K562 (cell line): ENCODE measurements around the gene METTL22. TPM values are rescaled to one million over a fixed set of nuclear protein-coding genes. Genes with fewer than 3 reads are reported as not detected.
A peak's percentile ranks its signal among the peaks of the same experiment; 100 is the strongest.

Source experiments
- SMARCE1 ChIP-seq: fragments of 450-650 bp; IDR thresholded peaks from 2 replicates; pipeline ENCODE4 v1.7.1; 2016; ENCODE audit warnings: mild to moderate bottlenecking
- TBP ChIP-seq: optimal IDR thresholded peaks from 2 replicates; pipeline ENCODE3; 2011; ENCODE audit warnings: low read depth, low read length, improper control_type of control experiment
- TRIM28 ChIP-seq: fragments of 450-650 bp; IDR thresholded peaks from 2 replicates; pipeline ENCODE4 v1.6.1; 2017
- ZFP1 ChIP-seq: fragments of 450-650 bp; formaldehyde crosslinking; IDR thresholded peaks from 2 replicates; pipeline ENCODE4 v1.4.0; 2020; ENCODE audit warnings: mild to moderate bottlenecking, mixed read lengths
- ZNF586 ChIP-seq: fragments of 450-650 bp; formaldehyde crosslinking; conservative IDR thresholded peaks from 2 replicates; pipeline ENCODE4 v1.4.0; 2020; ENCODE audit warnings: mild to moderate bottlenecking, moderate library complexity
- polyA plus RNA-seq, 8 experiments: library from polyadenylated mRNA; depleted of rRNA in 4 of 8; stranded (reverse) in 5 of 8; unstranded in 3 of 8; fragments of >200 nt; fragmentation: Nextera tagmentation in 2 of 8; fragmentation: Illumina TruSeq in 1 of 8; extraction: Ambion mirVana in 2 of 8; extraction: Trizol in 1 of 8; gene quantifications; 2 replicates each; pipeline versions ENCODE4 v1.2.1 to v1.2.3, GENCODE V29; 2011 to 2014; ENCODE audit warnings: inconsistent platforms in 1 of 8, missing spikeins in 1 of 8
- total RNA-seq, 7 experiments: library from RNA; depleted of rRNA in 6 of 7; stranded (reverse); fragments of >200 nt in 6 of 7; fragmentation: Illumina TruSeq in 2 of 7; extraction: Trizol in 2 of 7; gene quantifications; 2 replicates each; pipeline versions ENCODE4 v1.2.1 to v1.2.3, GENCODE V29; 2011 to 2021; ENCODE audit warnings: low replicate concordance in 1 of 7
- TF ChIP-seq, protein P1 (sequence below): fragments of 450-650 bp; IDR thresholded peaks from 2 replicates; pipeline ENCODE4 v1.6.1; 2017; ENCODE audit warnings: antibody characterized with exemption
- TF ChIP-seq, protein P2 (sequence below): IDR thresholded peaks from 3 replicates; pipeline ENCODE4 v1.6.1; 2011; ENCODE audit warnings: borderline replicate concordance, mild to moderate bottlenecking, moderate library complexity; ENCODE audit not compliant: insufficient read length; ENCODE audit errors: extremely low read depth
- TF ChIP-seq, protein P3 (sequence below): fragments of 450-650 bp; IDR thresholded peaks from 2 replicates; pipeline ENCODE4 v1.6.1; 2016; ENCODE audit warnings: mild to moderate bottlenecking, moderate library complexity
- TF ChIP-seq, protein P4 (sequence below): fragments of 250-450 bp; sonication (Bioruptor Pico); IDR thresholded peaks from 2 replicates; pipeline ENCODE4 v1.8.0; 2022; ENCODE audit warnings: moderate library complexity, mild to moderate bottlenecking, inconsistent platforms

Gene METTL22
- total and polyA plus RNA-seq, 9 of the 15 experiments (the other 6 are each of a cell fraction or from before 2014, with no cell fraction given): 6.9 to 33.2 (median 18.5) TPM

DNA sequence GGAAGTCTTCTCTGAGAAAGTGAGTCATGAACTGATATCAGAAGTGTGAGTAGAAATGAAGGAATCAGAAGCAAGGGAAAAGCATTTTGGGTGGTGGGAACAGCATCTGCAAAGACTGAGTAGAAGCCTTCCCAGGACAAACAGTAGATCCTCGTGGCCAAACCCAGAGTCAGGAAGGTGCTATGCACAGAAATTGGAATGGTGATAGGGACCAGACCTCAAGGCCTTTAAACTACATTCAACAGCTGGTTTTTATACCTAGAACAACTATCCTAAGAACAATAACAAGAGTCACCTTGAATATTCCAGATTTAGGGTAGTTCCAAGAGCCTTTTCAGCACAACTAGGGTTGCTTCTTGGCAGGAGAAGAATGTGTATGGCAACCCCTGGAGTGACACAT is 68.2 kb downstream of the METTL22 start (continued):
- TF ChIP-seq, protein P1, sequence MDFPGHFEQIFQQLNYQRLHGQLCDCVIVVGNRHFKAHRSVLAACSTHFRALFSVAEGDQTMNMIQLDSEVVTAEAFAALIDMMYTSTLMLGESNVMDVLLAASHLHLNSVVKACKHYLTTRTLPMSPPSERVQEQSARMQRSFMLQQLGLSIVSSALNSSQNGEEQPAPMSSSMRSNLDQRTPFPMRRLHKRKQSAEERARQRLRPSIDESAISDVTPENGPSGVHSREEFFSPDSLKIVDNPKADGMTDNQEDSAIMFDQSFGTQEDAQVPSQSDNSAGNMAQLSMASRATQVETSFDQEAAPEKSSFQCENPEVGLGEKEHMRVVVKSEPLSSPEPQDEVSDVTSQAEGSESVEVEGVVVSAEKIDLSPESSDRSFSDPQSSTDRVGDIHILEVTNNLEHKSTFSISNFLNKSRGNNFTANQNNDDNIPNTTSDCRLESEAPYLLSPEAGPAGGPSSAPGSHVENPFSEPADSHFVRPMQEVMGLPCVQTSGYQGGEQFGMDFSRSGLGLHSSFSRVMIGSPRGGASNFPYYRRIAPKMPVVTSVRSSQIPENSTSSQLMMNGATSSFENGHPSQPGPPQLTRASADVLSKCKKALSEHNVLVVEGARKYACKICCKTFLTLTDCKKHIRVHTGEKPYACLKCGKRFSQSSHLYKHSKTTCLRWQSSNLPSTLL: no peak
- TF ChIP-seq ZFP1 (CRISPR knock-in tag): peak; percentile 95
- TF ChIP-seq, protein P2, sequence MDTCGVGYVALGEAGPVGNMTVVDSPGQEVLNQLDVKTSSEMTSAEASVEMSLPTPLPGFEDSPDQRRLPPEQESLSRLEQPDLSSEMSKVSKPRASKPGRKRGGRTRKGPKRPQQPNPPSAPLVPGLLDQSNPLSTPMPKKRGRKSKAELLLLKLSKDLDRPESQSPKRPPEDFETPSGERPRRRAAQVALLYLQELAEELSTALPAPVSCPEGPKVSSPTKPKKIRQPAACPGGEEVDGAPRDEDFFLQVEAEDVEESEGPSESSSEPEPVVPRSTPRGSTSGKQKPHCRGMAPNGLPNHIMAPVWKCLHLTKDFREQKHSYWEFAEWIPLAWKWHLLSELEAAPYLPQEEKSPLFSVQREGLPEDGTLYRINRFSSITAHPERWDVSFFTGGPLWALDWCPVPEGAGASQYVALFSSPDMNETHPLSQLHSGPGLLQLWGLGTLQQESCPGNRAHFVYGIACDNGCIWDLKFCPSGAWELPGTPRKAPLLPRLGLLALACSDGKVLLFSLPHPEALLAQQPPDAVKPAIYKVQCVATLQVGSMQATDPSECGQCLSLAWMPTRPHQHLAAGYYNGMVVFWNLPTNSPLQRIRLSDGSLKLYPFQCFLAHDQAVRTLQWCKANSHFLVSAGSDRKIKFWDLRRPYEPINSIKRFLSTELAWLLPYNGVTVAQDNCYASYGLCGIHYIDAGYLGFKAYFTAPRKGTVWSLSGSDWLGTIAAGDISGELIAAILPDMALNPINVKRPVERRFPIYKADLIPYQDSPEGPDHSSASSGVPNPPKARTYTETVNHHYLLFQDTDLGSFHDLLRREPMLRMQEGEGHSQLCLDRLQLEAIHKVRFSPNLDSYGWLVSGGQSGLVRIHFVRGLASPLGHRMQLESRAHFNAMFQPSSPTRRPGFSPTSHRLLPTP: no peak
- peak; percentile 74; the same call in 1 of the 2 replicates for TF ChIP-seq TRIM28
- TF ChIP-seq, protein P3, sequence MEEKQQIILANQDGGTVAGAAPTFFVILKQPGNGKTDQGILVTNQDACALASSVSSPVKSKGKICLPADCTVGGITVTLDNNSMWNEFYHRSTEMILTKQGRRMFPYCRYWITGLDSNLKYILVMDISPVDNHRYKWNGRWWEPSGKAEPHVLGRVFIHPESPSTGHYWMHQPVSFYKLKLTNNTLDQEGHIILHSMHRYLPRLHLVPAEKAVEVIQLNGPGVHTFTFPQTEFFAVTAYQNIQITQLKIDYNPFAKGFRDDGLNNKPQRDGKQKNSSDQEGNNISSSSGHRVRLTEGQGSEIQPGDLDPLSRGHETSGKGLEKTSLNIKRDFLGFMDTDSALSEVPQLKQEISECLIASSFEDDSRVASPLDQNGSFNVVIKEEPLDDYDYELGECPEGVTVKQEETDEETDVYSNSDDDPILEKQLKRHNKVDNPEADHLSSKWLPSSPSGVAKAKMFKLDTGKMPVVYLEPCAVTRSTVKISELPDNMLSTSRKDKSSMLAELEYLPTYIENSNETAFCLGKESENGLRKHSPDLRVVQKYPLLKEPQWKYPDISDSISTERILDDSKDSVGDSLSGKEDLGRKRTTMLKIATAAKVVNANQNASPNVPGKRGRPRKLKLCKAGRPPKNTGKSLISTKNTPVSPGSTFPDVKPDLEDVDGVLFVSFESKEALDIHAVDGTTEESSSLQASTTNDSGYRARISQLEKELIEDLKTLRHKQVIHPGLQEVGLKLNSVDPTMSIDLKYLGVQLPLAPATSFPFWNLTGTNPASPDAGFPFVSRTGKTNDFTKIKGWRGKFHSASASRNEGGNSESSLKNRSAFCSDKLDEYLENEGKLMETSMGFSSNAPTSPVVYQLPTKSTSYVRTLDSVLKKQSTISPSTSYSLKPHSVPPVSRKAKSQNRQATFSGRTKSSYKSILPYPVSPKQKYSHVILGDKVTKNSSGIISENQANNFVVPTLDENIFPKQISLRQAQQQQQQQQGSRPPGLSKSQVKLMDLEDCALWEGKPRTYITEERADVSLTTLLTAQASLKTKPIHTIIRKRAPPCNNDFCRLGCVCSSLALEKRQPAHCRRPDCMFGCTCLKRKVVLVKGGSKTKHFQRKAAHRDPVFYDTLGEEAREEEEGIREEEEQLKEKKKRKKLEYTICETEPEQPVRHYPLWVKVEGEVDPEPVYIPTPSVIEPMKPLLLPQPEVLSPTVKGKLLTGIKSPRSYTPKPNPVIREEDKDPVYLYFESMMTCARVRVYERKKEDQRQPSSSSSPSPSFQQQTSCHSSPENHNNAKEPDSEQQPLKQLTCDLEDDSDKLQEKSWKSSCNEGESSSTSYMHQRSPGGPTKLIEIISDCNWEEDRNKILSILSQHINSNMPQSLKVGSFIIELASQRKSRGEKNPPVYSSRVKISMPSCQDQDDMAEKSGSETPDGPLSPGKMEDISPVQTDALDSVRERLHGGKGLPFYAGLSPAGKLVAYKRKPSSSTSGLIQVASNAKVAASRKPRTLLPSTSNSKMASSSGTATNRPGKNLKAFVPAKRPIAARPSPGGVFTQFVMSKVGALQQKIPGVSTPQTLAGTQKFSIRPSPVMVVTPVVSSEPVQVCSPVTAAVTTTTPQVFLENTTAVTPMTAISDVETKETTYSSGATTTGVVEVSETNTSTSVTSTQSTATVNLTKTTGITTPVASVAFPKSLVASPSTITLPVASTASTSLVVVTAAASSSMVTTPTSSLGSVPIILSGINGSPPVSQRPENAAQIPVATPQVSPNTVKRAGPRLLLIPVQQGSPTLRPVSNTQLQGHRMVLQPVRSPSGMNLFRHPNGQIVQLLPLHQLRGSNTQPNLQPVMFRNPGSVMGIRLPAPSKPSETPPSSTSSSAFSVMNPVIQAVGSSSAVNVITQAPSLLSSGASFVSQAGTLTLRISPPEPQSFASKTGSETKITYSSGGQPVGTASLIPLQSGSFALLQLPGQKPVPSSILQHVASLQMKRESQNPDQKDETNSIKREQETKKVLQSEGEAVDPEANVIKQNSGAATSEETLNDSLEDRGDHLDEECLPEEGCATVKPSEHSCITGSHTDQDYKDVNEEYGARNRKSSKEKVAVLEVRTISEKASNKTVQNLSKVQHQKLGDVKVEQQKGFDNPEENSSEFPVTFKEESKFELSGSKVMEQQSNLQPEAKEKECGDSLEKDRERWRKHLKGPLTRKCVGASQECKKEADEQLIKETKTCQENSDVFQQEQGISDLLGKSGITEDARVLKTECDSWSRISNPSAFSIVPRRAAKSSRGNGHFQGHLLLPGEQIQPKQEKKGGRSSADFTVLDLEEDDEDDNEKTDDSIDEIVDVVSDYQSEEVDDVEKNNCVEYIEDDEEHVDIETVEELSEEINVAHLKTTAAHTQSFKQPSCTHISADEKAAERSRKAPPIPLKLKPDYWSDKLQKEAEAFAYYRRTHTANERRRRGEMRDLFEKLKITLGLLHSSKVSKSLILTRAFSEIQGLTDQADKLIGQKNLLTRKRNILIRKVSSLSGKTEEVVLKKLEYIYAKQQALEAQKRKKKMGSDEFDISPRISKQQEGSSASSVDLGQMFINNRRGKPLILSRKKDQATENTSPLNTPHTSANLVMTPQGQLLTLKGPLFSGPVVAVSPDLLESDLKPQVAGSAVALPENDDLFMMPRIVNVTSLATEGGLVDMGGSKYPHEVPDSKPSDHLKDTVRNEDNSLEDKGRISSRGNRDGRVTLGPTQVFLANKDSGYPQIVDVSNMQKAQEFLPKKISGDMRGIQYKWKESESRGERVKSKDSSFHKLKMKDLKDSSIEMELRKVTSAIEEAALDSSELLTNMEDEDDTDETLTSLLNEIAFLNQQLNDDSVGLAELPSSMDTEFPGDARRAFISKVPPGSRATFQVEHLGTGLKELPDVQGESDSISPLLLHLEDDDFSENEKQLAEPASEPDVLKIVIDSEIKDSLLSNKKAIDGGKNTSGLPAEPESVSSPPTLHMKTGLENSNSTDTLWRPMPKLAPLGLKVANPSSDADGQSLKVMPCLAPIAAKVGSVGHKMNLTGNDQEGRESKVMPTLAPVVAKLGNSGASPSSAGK: no peak
- TF ChIP-seq SMARCE1: no peak
- TF ChIP-seq, protein P4, sequence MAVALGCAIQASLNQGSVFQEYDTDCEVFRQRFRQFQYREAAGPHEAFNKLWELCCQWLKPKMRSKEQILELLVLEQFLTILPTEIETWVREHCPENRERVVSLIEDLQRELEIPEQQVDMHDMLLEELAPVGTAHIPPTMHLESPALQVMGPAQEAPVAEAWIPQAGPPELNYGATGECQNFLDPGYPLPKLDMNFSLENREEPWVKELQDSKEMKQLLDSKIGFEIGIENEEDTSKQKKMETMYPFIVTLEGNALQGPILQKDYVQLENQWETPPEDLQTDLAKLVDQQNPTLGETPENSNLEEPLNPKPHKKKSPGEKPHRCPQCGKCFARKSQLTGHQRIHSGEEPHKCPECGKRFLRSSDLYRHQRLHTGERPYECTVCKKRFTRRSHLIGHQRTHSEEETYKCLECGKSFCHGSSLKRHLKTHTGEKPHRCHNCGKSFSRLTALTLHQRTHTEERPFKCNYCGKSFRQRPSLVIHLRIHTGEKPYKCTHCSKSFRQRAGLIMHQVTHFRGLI (CRISPR knock-in tag): no peak
- TF ChIP-seq TBP: no peak
- TF ChIP-seq ZNF586 (CRISPR knock-in tag): no peak
